ELF-1 (cell line): ENCODE data around the gene ERMP1.

ENCODE experiments used
- DNase-seq: peaks from one replicate; pipeline ENCODE4 v3.0.0-alpha.2; 2016; ENCODE audit warnings: low read depth, low spot score

The ERMP1 gene

GRCh38 chr9:5853617-5854016, 20.7 kb upstream of the ERMP1 start:
- no peak for DNase-seq

- no peak for DNase-seq
These were observed 20.1 kb upstream of the ERMP1 start for GRCh38 chr9:5852987-5853386.

- no peak for DNase-seq
These were observed 18.5 kb upstream of the ERMP1 start for GRCh38 chr9:5851445-5851844.

DNA sequence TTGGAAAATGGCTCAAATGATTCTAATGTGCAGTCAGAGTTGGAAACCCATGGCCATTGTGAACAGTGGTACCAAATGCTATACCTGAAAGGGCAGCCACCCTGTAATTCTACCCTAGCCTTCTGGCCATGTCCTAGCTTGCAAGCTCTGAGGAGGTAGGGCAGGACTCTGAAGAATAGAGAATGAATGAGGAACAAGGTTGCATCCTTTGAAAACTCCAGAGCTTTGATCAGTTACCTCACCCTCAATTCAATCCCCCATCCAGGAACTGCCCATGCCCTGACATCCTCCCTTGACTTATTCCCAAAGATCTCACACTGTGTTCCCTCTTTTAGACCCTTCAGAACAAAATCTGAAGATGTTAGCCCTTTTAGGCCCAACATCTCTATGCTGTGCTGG, 17.8 kb upstream of the ERMP1 start:
- no peak for DNase-seq

DNA sequence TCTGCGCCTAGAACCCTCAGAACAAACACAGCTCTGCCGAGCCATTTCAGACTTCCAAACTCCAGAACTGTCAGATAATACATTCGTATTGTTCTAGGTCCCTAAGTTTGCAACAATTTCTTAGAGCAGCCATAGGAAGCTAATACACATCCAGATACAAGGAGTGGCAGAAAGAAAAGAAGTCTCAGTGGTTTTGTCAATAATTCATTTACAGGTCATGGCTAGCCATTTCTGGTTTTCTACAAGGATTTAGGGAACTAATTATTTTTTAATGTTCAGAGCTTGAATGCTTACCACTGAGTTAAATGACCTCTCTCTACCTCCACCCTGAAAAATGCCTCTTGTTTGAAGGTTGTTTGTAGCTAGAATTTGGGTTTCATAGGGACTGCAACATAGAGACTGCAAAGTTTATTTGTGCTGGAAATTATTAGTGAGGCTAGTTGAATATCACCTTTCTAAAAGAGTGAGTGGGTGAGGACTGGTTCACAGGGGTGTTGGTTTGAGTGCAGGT, 15.5 kb upstream of the ERMP1 start:
- DNase-seq = no peak

DNA sequence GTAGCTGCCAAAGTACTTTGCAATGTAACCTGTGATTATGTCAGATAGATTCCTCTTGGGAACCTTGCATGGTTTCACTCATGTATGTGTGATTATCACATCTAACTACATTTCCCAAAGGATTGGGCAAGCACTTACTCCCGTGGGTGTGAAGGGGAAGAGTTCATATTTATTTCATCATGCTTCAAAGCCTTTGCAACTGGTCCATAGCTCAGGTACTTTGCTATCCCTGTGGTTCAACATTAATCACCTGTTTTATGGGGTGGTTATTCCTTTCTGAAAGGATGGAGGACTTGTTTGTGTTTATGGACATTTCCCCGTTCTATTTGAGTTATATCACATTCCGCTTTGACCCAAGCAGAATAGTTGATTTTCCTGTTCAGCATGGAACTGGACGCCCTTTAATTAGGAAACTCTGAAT, 13.6 kb upstream of the ERMP1 start:
- DNase-seq = no peak

- DNase-seq = no peak
These were observed 13.2 kb upstream of the ERMP1 start for GRCh38 chr9:5846096-5846495.

DNA sequence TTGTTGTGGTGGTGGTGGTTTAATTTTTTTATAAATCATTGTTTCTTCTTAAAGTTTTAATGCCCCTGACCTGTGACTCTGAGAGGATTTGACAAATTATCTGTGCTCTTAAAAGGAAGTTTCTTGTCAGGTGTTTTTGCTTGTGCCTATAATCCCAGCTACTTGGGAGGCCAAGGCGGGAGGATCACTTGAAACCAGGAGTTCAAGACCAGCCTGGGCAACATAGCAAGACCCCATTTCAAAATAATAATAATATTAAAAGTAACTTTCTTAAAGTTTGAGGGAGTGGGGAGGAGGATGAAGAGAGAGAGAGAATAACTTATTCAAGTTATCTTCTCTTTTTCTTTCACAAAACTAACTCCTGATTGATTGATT, 12.2 kb upstream of the ERMP1 start:
- no peak for DNase-seq

- peak; percentile 69 for DNase-seq
These were observed 11.0 kb upstream of the ERMP1 start for GRCh38 chr9:5843794-5844471.

DNA sequence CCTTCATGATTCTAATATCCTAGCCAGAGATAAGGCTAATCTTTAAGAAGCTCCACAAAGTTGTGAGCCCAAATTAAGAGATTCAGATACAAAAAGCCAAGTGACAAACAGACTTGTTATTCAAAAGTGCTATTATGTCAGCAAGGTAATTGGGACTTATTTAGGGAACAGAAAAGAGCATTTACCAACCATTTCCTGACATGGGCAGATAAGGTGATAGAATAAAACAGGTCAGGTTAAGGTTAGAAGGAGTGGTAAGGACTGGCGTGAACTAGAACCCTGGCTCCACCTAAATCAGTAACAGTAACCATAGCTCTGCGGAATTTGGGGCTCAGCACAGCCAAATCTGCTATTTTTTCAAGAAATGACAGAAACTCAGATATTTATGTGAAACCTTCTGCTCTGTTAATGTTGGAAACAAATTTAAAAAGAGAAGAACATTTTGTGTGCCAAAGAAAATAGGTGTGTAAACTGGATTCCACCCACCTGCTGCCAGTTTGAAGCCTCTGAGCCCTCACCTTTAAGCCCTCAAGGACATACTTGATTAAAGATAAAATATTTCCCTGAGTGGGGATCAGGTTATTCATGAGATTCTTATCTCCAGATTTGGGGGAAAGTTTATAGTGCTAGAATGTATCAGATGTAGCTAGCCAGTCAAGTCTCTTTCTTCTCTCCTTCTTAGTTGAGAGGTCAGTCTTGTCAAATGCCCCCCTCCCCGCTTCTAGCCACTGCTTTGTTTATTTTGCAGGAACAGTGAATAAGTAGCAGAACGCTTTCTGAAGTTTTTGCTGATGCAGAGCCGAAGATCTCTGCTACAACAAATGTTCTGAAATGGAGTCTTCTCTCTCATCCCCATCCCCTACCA, 10.2 kb upstream of the ERMP1 start:
- no peak for DNase-seq

DNA sequence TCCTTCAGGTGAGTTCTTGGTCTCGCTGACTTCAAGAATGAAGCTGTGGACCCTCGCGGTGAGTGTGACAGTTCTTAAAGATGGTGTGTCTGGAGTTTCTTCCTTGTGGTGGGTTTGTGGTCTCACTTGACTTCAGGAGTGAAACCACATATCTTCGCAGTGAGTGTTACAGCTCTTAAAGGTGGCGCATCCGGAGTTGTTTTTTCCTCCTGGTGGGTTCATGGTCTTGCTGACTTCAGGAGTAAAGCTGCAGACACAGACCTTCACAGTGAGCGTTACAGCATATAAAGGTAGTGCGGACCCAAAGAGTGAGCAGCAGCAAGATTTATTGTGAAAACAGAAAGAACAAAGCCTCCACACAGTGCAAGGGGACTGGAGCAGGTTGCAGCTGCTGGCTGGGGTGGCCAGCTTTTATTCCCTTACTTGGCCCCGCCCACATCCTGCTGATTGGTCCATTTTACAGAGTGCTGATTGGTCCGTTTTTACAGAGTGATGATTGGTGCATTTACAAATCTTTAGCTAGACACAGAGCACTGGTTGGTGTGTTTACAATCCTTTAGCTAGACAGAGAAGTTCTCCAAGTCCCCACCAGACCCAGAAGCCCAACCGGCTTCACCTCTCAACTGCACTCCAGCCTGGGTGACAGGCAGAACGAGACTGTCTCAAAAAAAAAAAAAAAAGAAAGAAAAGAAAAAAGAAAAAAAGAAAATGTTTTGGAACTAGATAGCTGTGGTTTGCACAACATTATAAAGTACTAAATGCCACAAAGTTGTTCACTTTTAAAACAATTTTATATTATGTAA, 9.1 kb upstream of the ERMP1 start:
- DNase-seq = peak; percentile 41

DNA sequence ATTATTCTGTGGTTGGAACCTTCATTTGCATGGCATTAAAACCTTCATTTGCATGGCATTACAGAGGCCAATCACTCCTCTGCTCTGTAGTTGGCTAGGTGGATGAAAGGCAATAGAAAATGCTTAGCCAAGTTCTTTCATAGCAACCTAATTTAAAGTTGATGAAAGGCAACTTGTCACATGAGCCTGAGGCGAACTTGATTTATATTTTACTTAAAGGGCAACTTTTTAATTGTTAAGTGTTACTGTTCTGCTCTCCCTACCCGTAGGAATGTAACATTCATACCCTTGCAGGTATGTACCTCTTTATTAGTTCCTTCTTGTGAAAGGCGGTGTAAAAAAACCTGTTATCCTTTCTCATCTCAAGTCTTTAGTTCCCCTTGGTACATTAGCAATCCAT, 7.9 kb upstream of the ERMP1 start:
- DNase-seq = no peak

DNA sequence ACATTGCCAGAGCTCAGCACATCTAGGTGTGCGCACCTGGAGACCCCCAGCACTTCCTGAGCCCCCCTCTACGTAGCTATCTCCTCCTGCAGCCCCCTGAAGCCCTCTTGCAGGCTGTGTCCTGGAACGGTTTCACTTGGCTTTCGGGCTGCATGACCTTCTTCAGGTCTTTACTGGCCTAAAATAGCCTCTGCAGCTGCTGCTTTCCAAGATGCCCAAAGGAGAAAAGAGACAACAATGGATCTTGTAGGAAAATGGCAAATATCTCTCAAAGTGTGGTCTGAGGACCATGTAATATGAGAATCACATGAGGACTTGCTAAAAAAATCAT, 6.6 kb upstream of the ERMP1 start:
- DNase-seq = no peak

- peak; percentile 37 for DNase-seq
These were observed 6.1 kb upstream of the ERMP1 start for GRCh38 chr9:5838884-5839571.

DNA sequence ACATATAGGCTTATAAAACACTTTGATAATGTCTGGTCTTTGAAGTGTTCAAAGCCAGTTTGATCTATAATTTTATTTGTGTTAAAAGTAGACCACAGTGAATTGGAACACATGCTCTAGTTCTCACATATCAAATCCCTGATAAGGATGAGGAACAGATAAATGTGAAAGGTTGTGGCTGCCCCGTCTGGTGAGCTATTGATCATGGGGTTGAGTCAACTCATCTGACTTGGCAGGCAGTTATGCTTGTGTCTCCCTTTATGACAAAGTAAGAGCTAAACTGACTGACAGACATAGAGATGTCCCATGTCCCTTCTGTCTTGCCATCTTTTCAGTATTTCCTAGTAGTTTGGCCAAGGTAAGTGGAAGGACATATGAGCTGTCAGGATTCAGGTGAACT, 2.9 kb upstream of the ERMP1 start:
- no peak for DNase-seq

DNA sequence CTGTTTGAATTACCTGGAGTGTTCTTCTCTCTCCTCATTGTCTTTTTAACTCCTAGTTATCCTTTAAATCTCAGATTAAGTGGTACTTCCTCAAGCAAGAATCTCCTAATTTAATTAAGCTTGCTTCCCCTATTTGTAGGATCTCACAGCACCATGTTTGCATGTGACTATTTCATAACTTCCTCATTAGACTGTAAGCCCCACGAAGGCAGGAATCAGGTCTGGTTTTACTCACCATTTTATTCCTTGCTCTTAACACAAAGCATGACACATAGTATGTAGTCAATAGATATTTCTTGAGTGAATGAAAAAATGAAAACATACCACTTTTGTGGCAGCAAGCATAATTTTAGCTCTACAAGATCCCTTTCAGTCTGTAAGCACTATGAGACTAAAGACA, 1.3 kb upstream of the ERMP1 start:
- DNase-seq = no peak

- DNase-seq = no peak
These were observed 813 bp downstream of the ERMP1 start for GRCh38 chr9:5832071-5832537.

GRCh38 chr9:5825895-5826622, 6.9 kb downstream of the ERMP1 start:
- DNase-seq = no peak

- DNase-seq = no peak
These were observed 7.7 kb downstream of the ERMP1 start for GRCh38 chr9:5825223-5825622.

GRCh38 chr9:5820425-5820824, 12.5 kb downstream of the ERMP1 start:
- no peak for DNase-seq

DNA sequence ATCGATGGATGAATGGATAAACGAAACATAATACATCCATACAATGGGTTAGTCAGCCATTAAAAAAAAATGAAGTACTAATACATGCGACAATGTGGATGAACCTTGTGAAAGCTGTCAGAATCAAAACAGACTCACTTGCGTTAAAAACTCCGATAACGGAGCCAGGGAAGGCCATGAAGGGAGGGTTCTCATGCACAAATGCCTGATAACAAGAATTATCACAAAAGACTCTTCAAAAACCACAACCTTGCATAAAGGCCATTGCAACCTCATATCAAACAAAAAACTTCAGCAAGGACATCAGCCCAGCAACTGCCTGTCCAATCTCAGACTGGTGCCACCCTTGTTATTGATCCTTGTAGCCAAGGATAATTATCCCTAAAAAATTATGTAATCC, 13.7 kb downstream of the ERMP1 start:
- DNase-seq = no peak
